Measurements from ENCODE around the gene PLAAT2. TPM values are rescaled to one million over a fixed set of nuclear protein-coding genes. Genes with fewer than 3 reads are reported as not detected.
A peak's percentile ranks its signal among the peaks of the same experiment; 100 is the strongest.

The PLAAT2 gene
- total and polyA plus RNA-seq, 9 of the 15 experiments (the other 6 are each of a cell fraction or from before 2014, with no cell fraction given), result not detected

GRCh38 chr11:63573881-63574855 lies 11.0 kb upstream of the PLAAT2 start (continued):
- TF ChIP-seq FUS (optimal IDR thresholded peaks at IDR 0.05; ENCODE audit: low read depth, low read length), result no peak
- TF ChIP-seq ZNF785 (CRISPR knock-in tag; IDR thresholded peaks at IDR 0.05), result no peak
- TF ChIP-seq ETV1 (tag; conservative IDR thresholded peaks at IDR 0.05; ENCODE audit: low read depth), result peak; percentile 84
- no peak for TF ChIP-seq ZNF41 (CRISPR knock-in tag; conservative IDR thresholded peaks at IDR 0.05)
- no peak for TF ChIP-seq KAT8 (IDR thresholded peaks at IDR 0.05; ENCODE audit: low read depth)
- 0 out of 2 replicates have a peak, but pooled peaks have one; percentile 21 for TF ChIP-seq TEAD2 (tag; IDR thresholded peaks at IDR 0.05)
- TF ChIP-seq ELK1 (CRISPR knock-in tag; IDR thresholded peaks at IDR 0.05), result no peak
- peak; percentile 63; the same call in 1 of the 2 replicates for TF ChIP-seq DMBX1 (CRISPR knock-in tag; IDR thresholded peaks at IDR 0.05; ENCODE audit: borderline replicate concordance)
- peak; percentile 20; the same call in 1 of the 2 replicates for TF ChIP-seq LEF1 (IDR thresholded peaks at IDR 0.05)
- TF ChIP-seq MED1 (CRISPR knock-in tag; IDR thresholded peaks at IDR 0.05; ENCODE audit: borderline replicate concordance), result no peak
- TF ChIP-seq MIER1 (IDR thresholded peaks at IDR 0.05; ENCODE audit: low read depth), result no peak
- TF ChIP-seq ZNF695 (CRISPR knock-in tag; IDR thresholded peaks at IDR 0.05), result no peak
- no peak for TF ChIP-seq NONO (IDR thresholded peaks at IDR 0.05; ENCODE audit: low read depth in 2 of 2, low read length in 1 of 2)
- peak; percentile 35; the same call in 1 of the 2 replicates for TF ChIP-seq RBFOX2 (IDR thresholded peaks at IDR 0.05; ENCODE audit: low read depth, low read length)
- TF ChIP-seq CREM (IDR thresholded peaks at IDR 0.05; ENCODE audit: low read depth), result peak; percentile 54
- no peak for TF ChIP-seq SP1 (CRISPR knock-in tag; IDR thresholded peaks at IDR 0.05)
- peak; percentile 21 for TF ChIP-seq REST (IDR thresholded peaks at IDR 0.05; ENCODE audit: borderline replicate concordance)
- TF ChIP-seq REST (CRISPR knock-in tag; IDR thresholded peaks at IDR 0.05; ENCODE audit: low read depth), result no peak
- TF ChIP-seq EP300 (IDR thresholded peaks at IDR 0.05; ENCODE audit: low read length), result peak; percentile 27; the same call in 1 of the 2 replicates
- TF ChIP-seq BRD4 (IDR thresholded peaks at IDR 0.05), result no peak
- peak; percentile 77; the same call in 1 of the 2 replicates for TF ChIP-seq NBN (IDR thresholded peaks at IDR 0.05; ENCODE audit: low read depth)

Measured in K562 (cell line).